GM12878 (cell line): Measurements from ENCODE around the gene ANP32E. TPM values are rescaled to one million over a fixed set of nuclear protein-coding genes. Genes with fewer than 3 reads are reported as not detected.
A peak's percentile ranks its signal among the peaks of the same experiment; 100 is the strongest.

Experiments used
- BCL11A ChIP-seq: IDR thresholded peaks from 2 replicates; pipeline ENCODE4 v1.6.1; 2011; ENCODE audit warnings: low read depth, low read length
- BCL3 ChIP-seq: IDR thresholded peaks from 2 replicates; pipeline ENCODE4 v1.6.1; 2011; ENCODE audit warnings: borderline replicate concordance, low read depth, mild to moderate bottlenecking, moderate library complexity, low read length; ENCODE audit not compliant: insufficient read depth, poor library complexity, severe bottlenecking
- CREM ChIP-seq: IDR thresholded peaks from 2 replicates; pipeline ENCODE4 v1.6.1; 2014; ENCODE audit warnings: antibody characterized with exemption, low read depth
- DPF2 ChIP-seq: fragments of 450-650 bp; IDR thresholded peaks from 2 replicates; pipeline ENCODE4 v1.6.1; 2017; ENCODE audit warnings: mild to moderate bottlenecking
- E2F8 ChIP-seq: fragments of 450-650 bp; IDR thresholded peaks from 2 replicates; pipeline ENCODE4 v1.6.1; 2018; ENCODE audit warnings: mild to moderate bottlenecking, low read depth, moderate library complexity; ENCODE audit not compliant: partially characterized antibody
- EGR1 ChIP-seq, 2 experiments: IDR thresholded peaks; 1 replicate in 1 of 2; 2 replicates in 1 of 2; pipeline ENCODE4 v1.6.1; 2011 to 2012; ENCODE audit warnings: low read depth in 2 of 2, low read length in 2 of 2, borderline replicate concordance in 1 of 2, mild to moderate bottlenecking in 1 of 2, moderate library complexity in 1 of 2
- ELK1 ChIP-seq: IDR thresholded peaks from 2 replicates; pipeline ENCODE4 v1.6.1; 2012; ENCODE audit warnings: low read depth, low read length, improper control_type of control experiment
- LARP7 ChIP-seq: fragments of 450-650 bp; IDR thresholded peaks from 2 replicates; pipeline ENCODE4 v1.6.1; 2017; ENCODE audit warnings: mild to moderate bottlenecking
- MEF2A ChIP-seq: IDR thresholded peaks from 2 replicates; pipeline ENCODE4 v1.6.1; 2011; ENCODE audit warnings: low read depth, mild to moderate bottlenecking, low read length, moderate library complexity; ENCODE audit not compliant: insufficient read depth
- NFYA ChIP-seq: IDR thresholded peaks from 2 replicates; pipeline ENCODE4 v1.6.1; 2011; ENCODE audit warnings: low read depth, mild to moderate bottlenecking, low read length, improper control_type of control experiment, borderline replicate concordance
- NKRF ChIP-seq: fragments of 450-650 bp; conservative IDR thresholded peaks from 2 replicates; pipeline ENCODE4 v1.6.1; 2017; ENCODE audit warnings: mild to moderate bottlenecking, moderate library complexity
- PAX5 ChIP-seq: IDR thresholded peaks from 2 replicates; pipeline ENCODE4 v1.6.1; 2011; ENCODE audit warnings: low read depth, low read length, borderline replicate concordance
- RAD21 ChIP-seq: IDR thresholded peaks from 2 replicates; pipeline ENCODE4 v1.6.1; 2011; ENCODE audit warnings: mild to moderate bottlenecking, low read depth, low read length, moderate library complexity; ENCODE audit not compliant: insufficient read depth
- ZBTB11 ChIP-seq: fragments of 450-650 bp; formaldehyde crosslinking; IDR thresholded peaks from 2 replicates; pipeline ENCODE4 v1.5.0; 2022; ENCODE audit warnings: mild to moderate bottlenecking, missing genetic modification characterization
- ZNF622 ChIP-seq: fragments of 450-650 bp; IDR thresholded peaks from 2 replicates; pipeline ENCODE4 v1.6.1; 2017; ENCODE audit warnings: mild to moderate bottlenecking, inconsistent platforms
- polyA plus RNA-seq, 11 experiments: library from polyadenylated mRNA; depleted of rRNA in 4 of 11; unstranded in 6 of 11; stranded (reverse) in 5 of 11; fragments of >200 nt; fragmentation: Nextera tagmentation in 4 of 11; fragmentation: Illumina TruSeq in 1 of 11; extraction: Ambion mirVana in 4 of 11; extraction: Trizol in 1 of 11; gene quantifications; 1 replicate in 1 of 11; 2 replicates in 10 of 11; pipeline versions ENCODE4 v1.2.1 to v1.2.3, GENCODE V29; 2011 to 2016; ENCODE audit warnings: inconsistent platforms in 2 of 11, missing spikeins in 2 of 11, low read depth in 1 of 11
- total RNA-seq, 4 experiments: library from RNA; depleted of rRNA in 3 of 4; stranded (reverse); fragments of >200 nt in 3 of 4; fragmentation: Illumina TruSeq in 1 of 4; extraction: Trizol in 1 of 4; gene quantifications; 2 replicates each; pipeline versions ENCODE4 v1.2.1 to v1.2.3, GENCODE V29; 2013 to 2021

The ANP32E gene
- total and polyA plus RNA-seq, 10 of the 15 experiments (the other 5 are each of a cell fraction or from before 2014, with no cell fraction given): 59.2 to 250 (median 121) TPM

- no peak for TF ChIP-seq NFYA
- TF ChIP-seq ZBTB11 (CRISPR knock-in tag): no peak
- no peak for TF ChIP-seq PAX5
- TF ChIP-seq NKRF: 0 out of 2 replicates have a peak, but pooled peaks have one; percentile 19
- TF ChIP-seq RAD21: no peak
- no peak for TF ChIP-seq LARP7
- no peak for TF ChIP-seq ELK1
- TF ChIP-seq BCL11A: no peak
- no peak for TF ChIP-seq CREM
- no peak for TF ChIP-seq BCL3
- TF ChIP-seq EGR1 (IDR thresholded peaks at IDR 0.05; ENCODE audit: borderline replicate concordance in 1 of 2, low read depth in 2 of 2, low read length in 2 of 2): peak in 1 of 2 experiments; percentile 93; a peak in 2 of 3 replicates
- TF ChIP-seq ZNF622: no peak
- no peak for TF ChIP-seq E2F8
- TF ChIP-seq DPF2: 0 out of 2 replicates have a peak, but pooled peaks have one; percentile 11
- no peak for TF ChIP-seq MEF2A
- TF ChIP-seq, all 136 proteins: peak for 5
Measured at GRCh38 chr1:150233359-150234308, 2.3 kb downstream of the ANP32E start (continued).
